Epidermal melanocyte (primary cell): ENCODE results near the gene TLN1.

Experiments
- DNase-seq: peaks from one replicate; pipeline ENCODE4 v3.0.0; 2011; ENCODE audit warnings: low spot score; ENCODE audit not compliant: insufficient read length

Gene TLN1

GRCh38 chr9:35705836-35706430 lies 26.1 kb downstream of the TLN1 start:
- DNase-seq, result no peak

GRCh38 chr9:35705372-35705771 lies 26.6 kb downstream of the TLN1 start:
- no peak for DNase-seq

- no peak for DNase-seq
These were observed 27.9 kb downstream of the TLN1 start for GRCh38 chr9:35703906-35704672.

- DNase-seq, result no peak
These were observed 29.3 kb downstream of the TLN1 start for GRCh38 chr9:35702696-35703095.

- no peak for DNase-seq
These were observed 31.1 kb downstream of the TLN1 start for GRCh38 chr9:35700942-35701341.

- no peak for DNase-seq
These were observed 32.0 kb downstream of the TLN1 start for GRCh38 chr9:35700031-35700430.

GRCh38 chr9:35698231-35698630 lies 33.8 kb downstream of the TLN1 start:
- no peak for DNase-seq

GRCh38 chr9:35697486-35697885 lies 34.5 kb downstream of the TLN1 start:
- DNase-seq, result no peak

- peak; percentile 34 for DNase-seq
These were observed 35.3 kb downstream of the TLN1 start for GRCh38 chr9:35696520-35697215.

GRCh38 chr9:35695943-35696401 lies 36.0 kb downstream of the TLN1 start:
- no peak for DNase-seq

GRCh38 chr9:35691757-35692301 lies 40.2 kb downstream of the TLN1 start:
- DNase-seq, result no peak

GRCh38 chr9:35691334-35691650 lies 40.7 kb downstream of the TLN1 start:
- DNase-seq, result no peak

GRCh38 chr9:35690614-35691333 lies 41.2 kb downstream of the TLN1 start:
- DNase-seq, result peak; percentile 65

GRCh38 chr9:35690294-35690613 lies 41.7 kb downstream of the TLN1 start:
- no peak for DNase-seq

GRCh38 chr9:35689542-35690293 lies 42.3 kb downstream of the TLN1 start, which contains the start of gene TPM2:
TPM2 (minus strand) TSS chr9:35689925; CDS start chr9:35689817, 108 bp downstream.
- DNase-seq, result no peak

GRCh38 chr9:35688558-35689541 lies 43.1 kb downstream of the TLN1 start:
- DNase-seq, result no peak

- no peak for DNase-seq
These were observed 43.9 kb downstream of the TLN1 start for GRCh38 chr9:35687972-35688557.

- no peak for DNase-seq
These were observed 44.7 kb downstream of the TLN1 start for GRCh38 chr9:35687306-35687705.
